ENCODE measurements around the gene EPB41.
"Not testable (repeated sequence)": the region's sequence is repeated elsewhere in the genome, so short reads cannot be mapped to it uniquely, and the experiment has no call there.

The EPB41 gene

DNA sequence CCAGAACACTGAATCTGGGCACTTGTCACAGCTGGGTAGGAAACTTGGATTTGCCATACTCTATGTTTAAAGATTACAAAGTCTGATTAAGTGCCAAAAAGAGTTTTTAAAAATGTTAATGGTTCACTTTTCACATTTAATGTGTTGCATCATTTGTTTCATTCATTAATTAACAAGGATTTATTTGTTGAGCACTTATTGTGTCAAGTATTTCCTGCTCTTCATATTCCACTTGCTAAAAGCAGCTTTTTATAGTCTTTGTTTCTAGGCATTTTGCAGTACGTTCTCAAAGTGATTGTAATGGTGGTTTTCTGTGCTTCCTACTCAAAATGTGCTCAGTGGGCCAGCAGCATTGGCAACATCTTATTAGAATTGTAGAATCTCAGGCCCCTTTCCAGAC, 68.7 kb downstream of the EPB41 start:
- DNase-seq = no peak

GRCh38 chr1:28983509-28984310, 69.3 kb downstream of the EPB41 start:
- no peak for DNase-seq

DNA sequence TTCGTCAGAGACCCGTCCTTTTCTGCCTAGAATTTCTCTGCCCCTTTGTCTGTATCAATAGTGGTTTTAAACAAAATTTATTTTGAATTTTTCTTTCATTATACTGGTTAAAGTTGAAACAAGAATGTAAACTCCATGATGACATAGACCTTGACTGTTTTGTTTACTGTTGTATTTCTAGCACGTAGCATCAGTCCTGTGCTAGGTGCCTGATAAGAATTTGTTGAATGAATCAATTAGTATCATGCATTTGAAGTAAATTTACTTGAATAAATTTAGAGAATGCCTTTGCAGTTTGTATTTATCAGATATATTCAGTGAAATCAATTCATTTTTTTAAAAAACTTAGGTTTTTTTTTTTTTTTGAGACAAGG, 69.9 kb downstream of the EPB41 start:
- no peak for DNase-seq

GRCh38 chr1:28985427-28985826, 71.1 kb downstream of the EPB41 start:
- no peak for DNase-seq

GRCh38 chr1:28986306-28986910, 72.0 kb downstream of the EPB41 start:
- no peak for DNase-seq

DNA sequence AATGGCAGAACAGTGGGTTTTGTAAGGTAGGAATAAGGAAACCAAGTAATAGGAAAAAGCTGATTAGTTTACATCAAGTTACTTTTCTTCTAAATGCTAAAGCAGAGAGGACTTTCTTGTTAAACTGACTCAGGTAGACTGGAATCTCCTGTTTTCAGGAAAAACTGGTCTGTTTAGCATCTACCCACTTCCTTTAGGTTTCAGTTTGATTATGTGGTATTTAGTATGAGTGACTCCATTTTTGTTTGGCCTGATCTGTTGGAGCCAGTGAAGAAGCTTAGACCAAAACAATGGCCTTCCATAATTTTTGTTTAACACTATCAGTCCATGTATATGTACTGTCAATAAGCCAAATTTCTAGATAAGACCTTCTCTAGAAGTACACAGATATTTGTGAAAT, 88.4 kb downstream of the EPB41 start:
- no peak for DNase-seq

- DNase-seq = no peak
Measured at GRCh38 chr1:29004288-29004687, 89.9 kb downstream of the EPB41 start.

DNA sequence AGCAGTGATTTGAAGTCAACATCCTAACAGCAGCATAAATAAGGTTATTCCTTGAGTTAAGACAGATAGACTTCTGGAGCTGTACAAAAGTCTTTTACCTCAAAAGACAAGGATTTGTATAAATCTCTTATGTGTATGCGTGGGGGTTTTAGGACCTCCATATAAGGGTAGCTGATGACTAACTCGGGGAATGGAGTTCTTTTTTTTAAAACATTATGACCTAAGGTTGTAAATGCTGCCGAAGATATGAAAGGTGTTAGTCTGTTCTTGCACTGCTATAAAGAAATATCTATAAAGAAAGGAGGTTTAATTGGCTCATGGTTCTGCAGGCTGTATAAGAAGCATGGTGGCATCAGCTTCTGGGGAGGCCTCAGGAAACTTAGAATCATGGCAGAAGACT, 90.4 kb downstream of the EPB41 start:
- no peak for DNase-seq

DNA sequence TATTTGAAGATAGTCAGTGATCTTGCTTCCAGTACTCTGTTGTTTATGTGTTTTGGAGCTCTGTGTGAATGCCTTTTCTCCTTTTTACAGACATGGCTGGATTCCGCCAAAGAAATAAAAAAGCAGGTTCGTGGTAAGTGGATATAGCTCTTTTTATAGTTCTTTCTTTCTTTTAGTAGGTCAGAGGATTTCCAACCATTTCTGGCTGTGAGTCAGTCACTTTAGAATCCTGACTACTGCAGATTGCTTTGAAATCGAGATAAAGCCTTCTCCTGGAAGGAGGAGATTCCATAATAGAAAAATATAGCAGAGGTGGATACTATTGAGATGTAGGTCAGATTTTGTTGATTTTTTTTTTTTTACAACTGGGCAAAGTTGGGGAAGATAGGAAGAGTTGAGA, 97.4 kb downstream of the EPB41 start:
- no peak for DNase-seq

- DNase-seq = no peak
Measured at GRCh38 chr1:29017235-29017634, 102.9 kb downstream of the EPB41 start.

GRCh38 chr1:29017975-29018712, 103.8 kb downstream of the EPB41 start:
- no peak for DNase-seq

GRCh38 chr1:29022620-29023019, 108.3 kb downstream of the EPB41 start:
- no peak for DNase-seq

GRCh38 chr1:29029667-29030066, 115.3 kb downstream of the EPB41 start:
- DNase-seq = no peak

DNA sequence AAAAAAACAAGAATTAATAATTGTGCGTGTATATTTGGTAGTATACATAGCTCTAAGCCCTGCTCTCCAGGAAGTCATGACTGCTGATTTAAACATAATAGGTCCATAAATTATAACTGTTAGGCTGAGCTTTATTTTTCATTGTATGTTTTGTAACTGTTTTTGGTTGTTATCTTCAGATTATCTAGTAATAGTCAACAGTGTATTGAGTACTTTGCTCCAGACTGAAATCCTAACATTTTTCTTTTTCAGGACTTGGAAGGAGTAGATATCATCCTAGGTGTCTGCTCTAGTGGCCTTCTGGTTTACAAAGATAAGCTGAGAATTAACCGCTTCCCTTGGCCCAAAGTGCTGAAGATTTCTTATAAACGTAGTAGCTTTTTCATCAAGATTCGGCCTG, 118.5 kb downstream of the EPB41 start:
- DNase-seq = no peak

DNA sequence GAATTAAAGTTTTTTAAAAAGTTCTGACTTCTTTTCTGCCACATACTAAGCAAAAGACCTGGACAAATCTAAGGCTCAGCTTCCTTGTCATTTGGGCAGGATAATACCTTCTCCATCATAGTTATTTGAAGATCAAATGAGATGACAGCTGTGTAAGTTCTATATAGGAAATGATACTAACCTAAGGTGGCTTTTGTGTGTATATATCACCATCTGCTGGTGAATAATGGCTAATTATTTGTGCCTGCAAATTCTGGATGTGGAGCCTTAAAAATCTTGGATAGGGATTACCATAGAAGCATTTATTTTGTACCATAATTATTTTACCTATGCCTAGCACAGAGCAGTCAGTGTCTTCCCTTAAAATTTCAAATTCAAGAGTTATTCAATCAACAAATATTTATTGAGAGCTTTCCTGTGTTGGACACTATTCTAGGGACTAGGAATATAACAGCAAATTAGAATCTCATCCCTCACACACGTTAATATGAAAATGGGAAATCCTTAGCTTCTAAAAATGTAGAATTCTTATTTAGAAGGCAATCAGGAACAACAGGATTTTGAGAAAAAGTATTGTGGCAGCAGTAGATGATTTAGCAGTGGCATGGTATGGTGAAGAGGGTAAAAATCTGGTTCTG, 119.6 kb downstream of the EPB41 start:
- DNase-seq = no peak

- DNase-seq = no peak
Measured at GRCh38 chr1:29043274-29043965, 129.1 kb downstream of the EPB41 start.

- no peak for DNase-seq
Measured at GRCh38 chr1:29044010-29044409, 129.6 kb downstream of the EPB41 start.

DNA sequence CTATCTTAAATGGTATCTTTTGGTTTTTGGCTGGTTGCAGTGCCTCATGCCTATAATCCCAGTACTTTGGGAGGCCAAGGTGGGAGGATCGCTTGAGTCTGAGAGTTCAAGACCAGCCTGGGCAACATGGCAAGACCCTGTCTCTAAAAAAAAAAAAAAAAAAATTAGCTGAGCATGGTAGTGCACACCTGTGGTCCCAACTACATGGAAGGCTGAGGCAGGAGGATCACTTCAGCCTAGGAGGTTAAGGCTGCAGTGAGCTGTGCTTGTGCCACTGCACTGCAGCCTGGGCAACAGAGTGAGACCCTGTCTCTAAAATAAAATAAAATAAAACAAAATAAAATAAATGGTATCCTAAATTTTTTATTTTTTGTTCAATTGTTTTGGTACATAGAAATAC, 131.3 kb downstream of the EPB41 start:
- not testable (repeated sequence) for DNase-seq

GRCh38 chr1:29047142-29047541, 132.8 kb downstream of the EPB41 start:
- no peak for DNase-seq

GRCh38 chr1:29050166-29050565, 135.8 kb downstream of the EPB41 start:
- DNase-seq = no peak

- DNase-seq = no peak
Measured at GRCh38 chr1:29052100-29052499, 137.7 kb downstream of the EPB41 start.

- no peak for DNase-seq
Measured at GRCh38 chr1:29052941-29053340, 138.6 kb downstream of the EPB41 start.

DNA sequence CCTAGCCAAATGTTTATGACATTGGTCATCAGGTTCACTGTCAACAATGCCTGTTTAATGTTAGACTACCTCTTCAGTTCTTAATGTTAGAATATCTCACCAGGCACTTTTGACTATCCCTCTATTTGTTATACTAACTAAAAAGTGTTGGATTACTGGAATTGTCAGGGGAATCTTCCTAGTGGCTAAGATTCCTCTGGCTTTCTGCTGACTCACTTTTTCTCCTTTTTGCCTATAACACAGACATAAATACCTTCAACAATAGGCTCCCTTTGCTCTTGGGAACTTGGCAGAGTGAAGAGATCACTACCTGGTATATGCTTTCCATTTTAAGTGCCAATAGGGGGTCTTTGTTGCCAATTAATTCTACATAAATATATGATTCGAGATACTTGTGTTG, 140.8 kb downstream of the EPB41 start:
- no peak for DNase-seq
